ENCODE results near the gene CASS4. TPM values are rescaled to one million over a fixed set of nuclear protein-coding genes. Genes with fewer than 3 reads are reported as not detected.
A peak's percentile ranks its signal among the peaks of the same experiment; 100 is the strongest.

Gene CASS4
- total RNA-seq, 1 donor from 2014 or later, result not detected

DNA sequence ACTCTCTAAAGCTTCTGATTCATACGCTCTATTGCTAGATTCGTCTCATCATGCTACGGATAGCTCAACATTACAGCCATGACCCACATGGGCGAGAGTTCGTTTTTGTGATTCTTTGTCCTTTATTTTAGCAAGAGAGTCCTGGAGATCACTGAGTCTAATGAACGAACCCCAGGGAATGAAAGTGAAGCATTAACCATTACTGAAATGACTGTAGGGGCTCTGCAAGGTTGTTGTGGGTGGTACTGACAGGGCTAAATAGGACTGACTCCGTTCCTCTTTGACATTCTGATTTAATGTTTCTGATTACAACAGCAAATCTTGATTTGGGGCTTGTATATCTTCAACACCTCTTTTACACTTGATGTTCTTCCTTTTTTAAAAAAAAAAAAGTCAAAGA, 42.7 kb downstream of the CASS4 start:
- Histone ChIP-seq H3K79me2 (ENCODE audit: low read depth) (no peaks in the 10 kb centered on the region), H3F3A (ENCODE audit: low read depth) (no peaks in the 10 kb centered on the region), H2AFZ (replicated peaks) (no peak overlapping the region), H3K27me3 (peaks cover 36% of the 10 kb centered on the region), H3K4me3 (no peak overlapping the region), H3K4me2 (no peak overlapping the region), H3K4me1 (no peaks in the 10 kb centered on the region), H3K9ac (no peak overlapping the region), H3K9me3 (ENCODE audit: low read depth) (no peaks in the 10 kb centered on the region), H3K27ac (no peak overlapping the region), H3K36me3 (no peaks in the 10 kb centered on the region), H4K20me1 (ENCODE audit: low read depth) (no peaks in the 10 kb centered on the region)
- Mint-ChIP-seq H3K4me3 (no peak overlapping the region), H3K27ac (no peak overlapping the region), H3K4me1 (no peaks in the 10 kb centered on the region), H3K9me3 (no peaks in the 10 kb centered on the region), H3K27me3 (ENCODE audit: insufficient read depth, low read depth) (no peaks in the 10 kb centered on the region), H3K36me3 (no peaks in the 10 kb centered on the region)
- TF ChIP-seq, protein P1, sequence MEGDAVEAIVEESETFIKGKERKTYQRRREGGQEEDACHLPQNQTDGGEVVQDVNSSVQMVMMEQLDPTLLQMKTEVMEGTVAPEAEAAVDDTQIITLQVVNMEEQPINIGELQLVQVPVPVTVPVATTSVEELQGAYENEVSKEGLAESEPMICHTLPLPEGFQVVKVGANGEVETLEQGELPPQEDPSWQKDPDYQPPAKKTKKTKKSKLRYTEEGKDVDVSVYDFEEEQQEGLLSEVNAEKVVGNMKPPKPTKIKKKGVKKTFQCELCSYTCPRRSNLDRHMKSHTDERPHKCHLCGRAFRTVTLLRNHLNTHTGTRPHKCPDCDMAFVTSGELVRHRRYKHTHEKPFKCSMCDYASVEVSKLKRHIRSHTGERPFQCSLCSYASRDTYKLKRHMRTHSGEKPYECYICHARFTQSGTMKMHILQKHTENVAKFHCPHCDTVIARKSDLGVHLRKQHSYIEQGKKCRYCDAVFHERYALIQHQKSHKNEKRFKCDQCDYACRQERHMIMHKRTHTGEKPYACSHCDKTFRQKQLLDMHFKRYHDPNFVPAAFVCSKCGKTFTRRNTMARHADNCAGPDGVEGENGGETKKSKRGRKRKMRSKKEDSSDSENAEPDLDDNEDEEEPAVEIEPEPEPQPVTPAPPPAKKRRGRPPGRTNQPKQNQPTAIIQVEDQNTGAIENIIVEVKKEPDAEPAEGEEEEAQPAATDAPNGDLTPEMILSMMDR (IDR thresholded peaks at IDR 0.05), result no peak
- no peak for TF ChIP-seq EZH2 (IDR thresholded peaks at IDR 0.05)
- TF ChIP-seq EZH2phosphoT487 (IDR thresholded peaks at IDR 0.05), result no peak
- DNase-seq (ENCODE audit: low spot score), result no peak

DNA sequence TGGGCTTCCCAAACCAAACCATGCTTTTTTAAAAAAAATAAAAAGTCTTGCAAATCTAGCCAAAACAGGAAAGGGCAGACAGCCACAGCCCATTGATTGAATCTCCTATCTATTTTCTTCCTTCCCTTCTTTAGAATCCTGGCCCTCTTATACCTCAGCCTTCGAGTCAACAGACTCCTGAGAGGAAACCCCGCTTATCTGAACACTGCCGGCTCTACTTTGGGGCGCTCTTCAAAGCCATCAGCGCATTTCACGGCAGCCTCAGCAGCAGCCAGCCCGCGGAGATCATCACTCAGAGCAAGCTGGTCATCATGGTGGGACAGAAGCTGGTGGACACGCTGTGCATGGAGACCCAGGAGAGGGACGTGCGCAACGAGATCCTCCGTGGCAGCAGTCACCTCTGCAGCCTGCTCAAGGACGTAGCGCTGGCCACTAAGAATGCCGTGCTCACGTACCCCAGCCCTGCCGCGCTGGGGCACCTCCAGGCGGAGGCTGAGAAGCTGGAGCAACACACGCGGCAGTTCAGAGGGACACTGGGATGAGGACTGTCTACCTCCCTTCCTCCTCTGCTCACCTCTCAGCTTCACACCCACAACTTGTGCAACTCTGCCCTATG, 46.3 kb downstream of the CASS4 start:
- Histone ChIP-seq H3K27me3 (peaks cover 53% of the 10 kb centered on the region), H3K9me3 (ENCODE audit: low read depth) (no peaks in the 10 kb centered on the region), H3K36me3 (no peaks in the 10 kb centered on the region), H3F3A (ENCODE audit: low read depth) (no peaks in the 10 kb centered on the region), H3K4me2 (no peak overlapping the region), H2AFZ (replicated peaks) (peak overlapping the region; percentile 32), H3K27ac (no peak overlapping the region), H4K20me1 (ENCODE audit: low read depth) (no peaks in the 10 kb centered on the region), H3K79me2 (ENCODE audit: low read depth) (no peaks in the 10 kb centered on the region), H3K9ac (no peak overlapping the region), H3K4me1 (no peaks in the 10 kb centered on the region), H3K4me3 (no peak overlapping the region)
- no peaks in the 10 kb centered on the region for H3K4me1 Mint-ChIP-seq
- H3K4me3 Mint-ChIP-seq, result no peak overlapping the region
- no peaks in the 10 kb centered on the region for H3K36me3 Mint-ChIP-seq
- H3K27me3 Mint-ChIP-seq (ENCODE audit: insufficient read depth, low read depth), result peaks cover 2% of the 10 kb centered on the region
- H3K9me3 Mint-ChIP-seq, result no peaks in the 10 kb centered on the region
- DNase-seq (ENCODE audit: low spot score), result no peak
- no peak overlapping the region for H3K27ac Mint-ChIP-seq
- TF ChIP-seq EZH2 (IDR thresholded peaks at IDR 0.05) (no peak), EZH2phosphoT487 (IDR thresholded peaks at IDR 0.05) (no peak)
- TF ChIP-seq, protein P1 (IDR thresholded peaks at IDR 0.05), result no peak

DNA sequence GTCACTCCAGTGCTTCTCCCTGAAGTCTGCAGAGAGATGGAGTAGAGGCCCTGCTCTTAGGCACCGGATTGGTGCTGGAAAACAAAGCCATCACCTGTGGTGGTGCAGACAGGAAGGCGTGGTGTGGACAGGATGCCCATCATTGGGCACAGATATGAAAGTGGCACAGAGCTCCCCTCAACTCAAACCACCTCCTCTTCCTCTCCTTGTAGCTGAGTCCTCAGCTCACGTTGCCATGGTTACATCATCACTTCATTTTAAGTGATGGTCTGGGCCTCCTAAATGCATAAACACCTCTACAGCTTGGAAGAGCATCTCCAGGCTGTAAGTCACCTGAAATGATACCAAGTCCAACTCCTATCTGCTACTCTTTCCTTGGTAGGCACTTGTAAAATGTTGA, 48.4 kb downstream of the CASS4 start:
- H3K27me3 Mint-ChIP-seq (ENCODE audit: insufficient read depth, low read depth), result peaks cover 5% of the 10 kb centered on the region
- H3K36me3 ChIP-seq, result no peaks in the 10 kb centered on the region
- H3K4me1 ChIP-seq, result no peaks in the 10 kb centered on the region
- H3K9ac ChIP-seq, result no peak overlapping the region
- H3K4me2 ChIP-seq, result no peak overlapping the region
- H3K9me3 ChIP-seq (ENCODE audit: low read depth), result no peaks in the 10 kb centered on the region
- no peaks in the 10 kb centered on the region for H3K36me3 Mint-ChIP-seq
- no peak overlapping the region for H3K27ac ChIP-seq
- H4K20me1 ChIP-seq (ENCODE audit: low read depth), result no peaks in the 10 kb centered on the region
- TF ChIP-seq, protein P1 (IDR thresholded peaks at IDR 0.05), result no peak
- TF ChIP-seq EZH2 (IDR thresholded peaks at IDR 0.05), result no peak
- no peak for TF ChIP-seq EZH2phosphoT487 (IDR thresholded peaks at IDR 0.05)
- no peak overlapping the region for H3K4me3 ChIP-seq
- no peak overlapping the region for H2AFZ ChIP-seq (replicated peaks)
- H3K4me3 Mint-ChIP-seq, result no peak overlapping the region
- H3K27me3 ChIP-seq, result peaks cover 62% of the 10 kb centered on the region
- no peak for DNase-seq (ENCODE audit: low spot score)
- no peaks in the 10 kb centered on the region for H3K9me3 Mint-ChIP-seq
- H3K27ac Mint-ChIP-seq, result no peak overlapping the region
- no peaks in the 10 kb centered on the region for H3F3A ChIP-seq (ENCODE audit: low read depth)
- H3K79me2 ChIP-seq (ENCODE audit: low read depth), result no peaks in the 10 kb centered on the region
- H3K4me1 Mint-ChIP-seq, result no peaks in the 10 kb centered on the region
